HG03103 (cell line): ENCODE measurements around the gene SLC12A6.
"Not testable (repeated sequence)": the region's sequence is repeated elsewhere in the genome, so short reads cannot be mapped to it uniquely, and the experiment has no call there.

Experiments
- ATAC-seq: cut with Tn5 transposase; IDR thresholded peaks from one replicate; pipeline ENCODE4 v1.9.1; 2021; ENCODE audit warnings: low read depth; ENCODE audit not compliant: unreplicated experiment

Gene SLC12A6

DNA sequence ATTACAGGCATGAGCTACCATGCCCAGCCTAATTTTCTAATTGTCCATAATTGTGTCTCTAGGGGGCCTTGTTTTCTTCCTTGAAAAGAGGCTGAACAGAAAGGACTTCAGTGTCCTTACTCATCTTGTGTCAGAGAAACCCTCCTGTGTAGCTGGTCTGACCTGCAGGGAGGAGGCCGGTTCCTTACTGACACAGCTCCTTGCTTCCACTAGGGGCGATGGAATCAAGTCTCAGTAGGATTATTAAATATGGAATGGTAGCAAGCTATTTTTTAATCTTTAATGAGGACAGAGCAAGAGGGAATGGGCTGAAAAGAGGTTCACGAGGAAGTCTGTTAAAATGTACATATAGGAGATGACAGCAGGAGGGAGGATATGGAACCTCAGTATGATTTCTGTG is 20.8 kb upstream of the SLC12A6 start:
- no peak for ATAC-seq

DNA sequence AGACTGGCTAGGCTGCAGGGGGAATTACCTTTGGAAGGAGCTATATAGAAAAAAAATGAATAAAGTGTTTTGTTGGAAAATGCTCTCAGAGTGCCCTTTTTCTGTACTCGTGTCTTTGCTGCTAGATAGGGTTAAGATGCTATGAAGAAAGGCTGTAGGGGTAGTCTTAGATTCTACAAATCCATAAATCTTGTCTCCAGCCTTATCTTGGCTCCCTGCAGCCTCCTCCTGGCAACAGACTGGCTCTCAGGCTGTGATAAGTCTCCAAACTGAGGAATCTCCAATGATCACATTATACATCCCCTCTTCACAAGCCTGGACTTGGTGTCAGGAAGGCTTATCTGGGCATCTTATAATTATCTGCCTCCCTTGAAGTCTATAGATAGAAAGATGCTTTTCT is 20.1 kb upstream of the SLC12A6 start:
- no peak for ATAC-seq

DNA sequence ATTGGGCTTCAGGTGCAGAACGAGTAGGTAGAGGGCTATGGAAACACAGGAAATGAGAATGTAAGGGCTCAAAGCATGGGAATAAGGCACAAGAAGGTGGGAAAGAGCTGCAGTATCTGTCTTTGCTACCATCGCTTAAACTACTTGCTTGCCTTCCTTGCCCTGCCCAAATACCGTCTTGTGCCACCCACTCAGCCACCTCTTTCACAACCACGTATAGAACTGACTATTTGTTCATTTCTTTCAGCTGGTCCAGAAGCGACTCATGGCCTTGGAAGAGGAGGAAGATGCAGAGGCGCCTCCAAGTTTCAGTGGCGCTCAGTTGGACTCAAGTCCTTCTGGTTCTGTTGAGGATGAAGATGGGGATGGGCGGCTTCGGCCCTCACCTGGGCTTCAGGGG is 17.7 kb upstream of the SLC12A6 start:
- ATAC-seq: no peak

DNA sequence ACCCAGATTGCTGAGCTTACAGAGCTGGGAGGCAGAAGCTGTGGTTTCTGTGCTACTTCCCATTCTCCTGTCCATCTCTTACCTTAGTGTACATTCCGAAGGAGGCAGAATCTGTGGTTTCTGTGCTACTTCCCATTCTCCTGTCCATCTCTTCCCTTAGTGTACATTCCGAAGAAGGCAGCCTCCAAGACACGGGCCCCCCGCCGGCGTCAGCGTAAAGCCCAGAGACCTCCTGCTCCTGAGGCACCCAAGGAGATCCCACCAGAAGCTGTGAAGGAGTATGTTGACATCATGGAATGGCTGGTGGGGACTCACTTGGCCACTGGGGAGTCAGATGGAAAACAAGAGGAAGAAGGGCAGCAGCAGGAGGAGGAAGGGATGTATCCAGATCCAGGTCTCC is 16.7 kb upstream of the SLC12A6 start:
- no peak for ATAC-seq

DNA sequence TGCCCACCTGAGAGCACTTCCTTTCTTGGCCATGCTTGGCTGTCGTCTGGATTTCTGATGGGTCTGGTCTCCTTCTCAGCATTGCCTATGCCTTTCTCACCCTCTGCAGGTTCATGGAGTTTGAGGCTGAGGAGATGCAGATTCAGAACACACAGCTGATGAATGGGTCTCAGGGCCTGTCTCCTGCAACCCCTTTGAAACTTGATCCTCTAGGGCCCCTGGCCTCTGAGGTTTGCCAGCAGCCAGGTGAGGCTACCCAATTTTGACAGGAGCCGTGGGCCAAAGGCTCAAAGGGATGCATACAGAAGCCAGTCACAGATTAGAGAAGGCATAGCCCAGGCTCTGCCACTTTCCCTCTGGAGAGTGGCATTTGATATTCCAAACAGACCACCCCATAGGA is 16.0 kb upstream of the SLC12A6 start:
- no peak for ATAC-seq

- ATAC-seq: not testable (repeated sequence)
Measured at GRCh38 chr15:34352996-34353395, 15.4 kb upstream of the SLC12A6 start.

DNA sequence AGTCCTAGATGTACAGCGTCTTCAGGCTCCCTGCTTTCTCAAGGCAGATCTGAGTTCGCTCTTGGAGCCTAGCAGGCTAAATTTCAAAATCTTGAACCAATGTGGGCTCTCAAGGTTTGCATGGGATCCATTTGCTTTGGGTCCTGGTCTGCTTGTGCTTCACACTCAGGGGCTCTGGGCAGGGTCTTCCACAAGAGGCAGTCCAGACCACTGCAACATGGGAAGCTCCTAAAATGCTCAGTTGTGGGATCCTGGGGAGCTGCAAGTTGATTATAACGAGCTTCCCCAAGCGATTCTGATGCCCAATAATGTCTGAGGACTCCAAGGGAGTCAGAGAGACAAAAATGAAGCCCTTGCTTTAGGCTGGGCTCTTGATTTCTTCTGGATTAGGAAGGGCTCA is 12.2 kb upstream of the SLC12A6 start:
- no peak for ATAC-seq

GRCh38 chr15:34348735-34349300 is 11.2 kb upstream of the SLC12A6 start:
- no peak for ATAC-seq

DNA sequence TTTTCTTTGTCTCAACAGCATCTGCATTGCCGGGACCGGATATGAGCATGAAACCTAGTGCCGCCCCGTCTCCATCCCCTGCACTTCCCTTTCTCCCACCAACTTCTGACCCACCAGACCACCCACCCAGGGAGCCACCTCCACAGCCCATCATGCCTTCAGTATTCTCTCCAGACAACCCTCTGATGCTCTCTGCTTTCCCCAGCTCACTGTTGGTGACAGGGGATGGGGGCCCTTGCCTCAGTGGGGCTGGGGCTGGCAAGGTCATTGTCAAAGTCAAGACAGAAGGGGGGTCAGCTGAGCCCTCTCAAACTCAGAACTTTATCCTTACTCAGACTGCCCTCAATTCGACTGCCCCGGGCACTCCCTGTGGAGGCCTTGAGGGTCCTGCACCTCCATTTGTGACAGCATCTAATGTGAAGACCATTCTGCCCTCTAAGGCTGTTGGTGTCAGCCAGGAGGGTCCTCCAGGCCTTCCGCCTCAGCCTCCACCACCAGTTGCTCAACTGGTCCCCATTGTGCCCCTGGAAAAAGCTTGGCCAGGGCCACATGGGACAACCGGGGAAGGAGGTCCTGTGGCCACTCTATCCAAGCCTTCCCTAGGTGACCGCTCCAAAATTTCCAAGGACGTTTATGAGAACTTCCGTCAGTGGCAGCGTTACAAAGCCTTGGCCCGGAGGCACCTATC is 10.5 kb upstream of the SLC12A6 start:
- no peak for ATAC-seq

- ATAC-seq: peak; percentile 78
Measured at GRCh38 chr15:34342737-34343575, 5.4 kb upstream of the SLC12A6 start, which contains the start of the genes NOP10 and NUTM1. NOP10 (minus strand) TSS chr15:34343136; CDS start chr15:34343073, 63 bp downstream. NUTM1 (plus strand) TSS chr15:34343315; CDS start chr15:34343697, 382 bp downstream.

- not testable (repeated sequence) for ATAC-seq
Measured at GRCh38 chr15:34342213-34342736, 4.7 kb upstream of the SLC12A6 start.

GRCh38 chr15:34341381-34342212 is 4.0 kb upstream of the SLC12A6 start:
- ATAC-seq: no peak

GRCh38 chr15:34339946-34340345 is 2.4 kb upstream of the SLC12A6 start:
- no peak for ATAC-seq

DNA sequence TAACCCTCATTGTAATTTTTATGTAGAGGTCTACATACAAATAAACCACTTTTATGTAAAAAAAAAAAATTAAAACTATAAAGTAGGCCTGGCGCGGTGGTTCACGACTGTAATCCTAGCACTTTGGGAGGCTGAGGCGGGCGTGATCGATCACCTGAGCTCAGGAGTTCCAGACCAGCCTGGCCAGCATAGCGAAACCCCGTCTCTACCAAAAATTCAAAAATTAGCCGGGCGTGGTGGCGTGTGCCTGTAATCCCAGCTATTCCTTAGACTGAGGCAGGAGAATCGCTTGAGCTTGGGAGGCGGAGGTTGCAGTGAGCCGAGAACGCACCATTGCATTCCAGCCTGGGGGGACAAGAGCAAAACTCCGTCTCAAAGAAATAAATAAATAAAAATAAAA is 766 bp upstream of the SLC12A6 start:
- no peak for ATAC-seq

DNA sequence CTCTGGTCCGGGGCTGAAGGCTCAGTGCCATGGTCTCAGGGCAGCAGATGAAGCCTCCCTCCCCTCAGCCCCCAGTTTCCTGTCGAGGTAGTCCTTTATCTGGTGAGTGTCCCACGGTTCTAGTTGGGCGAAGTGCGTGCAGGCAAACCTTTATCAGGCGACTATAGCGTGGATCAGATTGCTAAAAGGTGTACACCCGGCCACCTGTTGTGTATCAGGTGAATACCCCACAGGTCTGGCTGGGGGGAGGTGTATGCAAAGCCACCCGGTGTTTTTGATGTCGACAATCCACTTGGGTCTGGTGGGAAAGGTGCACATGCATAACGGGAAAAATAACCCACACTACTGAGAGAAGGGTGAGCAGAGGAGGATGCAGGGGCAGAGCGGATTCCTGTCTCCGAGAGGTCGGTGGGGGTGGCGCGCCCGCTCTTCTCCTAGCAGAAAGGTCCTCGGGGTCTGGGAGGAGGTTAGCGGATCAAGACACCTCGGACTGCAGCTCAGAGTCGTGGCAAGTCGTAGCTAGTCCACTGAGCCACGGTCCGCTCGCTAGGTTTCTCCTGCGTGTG is 507 bp downstream of the SLC12A6 start:
- ATAC-seq: peak; percentile 14

- no peak for ATAC-seq
Measured at GRCh38 chr15:34336231-34336990, 1.2 kb downstream of the SLC12A6 start.

DNA sequence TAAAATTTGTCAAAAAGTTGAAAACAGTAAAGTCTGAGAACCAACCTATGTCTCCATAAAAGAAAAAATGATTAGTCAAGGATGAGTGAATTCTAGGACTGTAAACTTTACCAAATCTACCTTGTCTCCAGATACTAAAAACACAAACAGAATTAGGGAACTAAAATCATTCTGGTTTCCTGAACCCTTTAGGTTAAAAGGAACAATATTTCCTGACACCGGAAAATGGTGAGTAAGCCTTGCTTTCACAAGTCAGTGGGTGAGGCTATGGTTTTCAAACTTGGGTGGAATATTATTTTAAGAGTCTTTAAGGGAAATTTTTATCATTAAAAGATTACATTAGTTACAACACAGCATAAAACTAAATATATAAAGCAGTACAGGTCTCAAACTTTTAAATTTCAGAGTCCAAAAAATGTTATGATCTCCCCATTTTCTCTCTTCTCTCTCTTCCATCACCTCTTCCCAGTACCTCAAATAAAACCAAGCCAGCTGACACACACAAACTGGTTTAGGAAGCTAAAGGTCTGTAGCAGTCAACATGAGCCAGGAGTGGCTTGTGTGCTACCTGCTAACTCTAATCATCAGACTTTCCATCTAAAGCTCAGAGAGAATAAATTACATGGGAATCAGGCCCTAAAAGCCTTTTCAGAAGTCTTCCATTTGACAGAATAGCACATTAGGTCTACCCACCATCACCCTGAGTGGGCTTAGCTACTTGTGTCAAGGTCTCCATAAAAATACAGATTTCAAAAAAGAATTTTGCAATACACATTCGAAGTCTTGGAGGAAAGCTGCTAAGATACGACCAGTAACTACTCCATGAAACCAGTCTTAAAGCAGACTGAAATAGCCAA is 2.2 kb downstream of the SLC12A6 start:
- no peak for ATAC-seq

GRCh38 chr15:34334672-34335071 is 2.9 kb downstream of the SLC12A6 start:
- ATAC-seq: no peak
